ENCODE results near the gene FAM53B. TPM values are rescaled to one million over a fixed set of nuclear protein-coding genes. Genes with fewer than 3 reads are reported as not detected.
A peak's percentile ranks its signal among the peaks of the same experiment; 100 is the strongest.

The FAM53B gene
- total RNA-seq, 1 donor from 2014 or later = 18.5 TPM

GRCh38 chr10:124689911-124690498, 54.2 kb downstream of the FAM53B start:
- no peak for DNase-seq (ENCODE audit: low spot score)
- intact Hi-C loops (cut with DNase I) = loop anchor here (5.0 to 10.0 kb wide), 2 partner anchors 43 to 45 kb away; no protein-coding TSS in a partner anchor

GRCh38 chr10:124688889-124689670, 55.1 kb downstream of the FAM53B start:
- intact Hi-C loops (cut with DNase I) = loop anchor here (5.0 to 10.0 kb wide), 2 partner anchors 42 to 46 kb away; no protein-coding TSS in a partner anchor
- DNase-seq (ENCODE audit: low spot score) = no peak

- intact Hi-C loops (cut with DNase I) = loop anchor here (5.0 to 10.0 kb wide), 2 partner anchors 41 to 46 kb away; no protein-coding TSS in a partner anchor
- DNase-seq (ENCODE audit: low spot score) = no peak
These were observed 55.8 kb downstream of the FAM53B start for GRCh38 chr10:124688386-124688785.

- no peak for DNase-seq (ENCODE audit: low spot score)
- intact Hi-C loops (cut with DNase I) = loop anchor here (5.0 to 10.0 kb wide), 2 partner anchors 40 to 48 kb away; no protein-coding TSS in a partner anchor
These were observed 57.3 kb downstream of the FAM53B start for GRCh38 chr10:124686707-124687376.

- intact Hi-C loops (cut with DNase I) = loop anchor here (5.0 to 10.0 kb wide), 2 partner anchors 38 to 50 kb away; no protein-coding TSS in a partner anchor
- DNase-seq (ENCODE audit: low spot score) = peak; percentile 85
These were observed 58.9 kb downstream of the FAM53B start for GRCh38 chr10:124685261-124685660.

GRCh38 chr10:124683814-124684213, 60.4 kb downstream of the FAM53B start:
- no peak for DNase-seq (ENCODE audit: low spot score)
- intact Hi-C loops (cut with DNase I) = loop anchor here (10.0 kb wide), 1 partner anchor 51 kb away; no protein-coding TSS in a partner anchor

GRCh38 chr10:124681626-124682552, 62.3 kb downstream of the FAM53B start:
- DNase-seq (ENCODE audit: low spot score) = no peak
- intact Hi-C loops (cut with DNase I) = loop anchor here (10.0 kb wide), 1 partner anchor 53 kb away; no protein-coding TSS in a partner anchor

GRCh38 chr10:124681091-124681490, 63.1 kb downstream of the FAM53B start:
- intact Hi-C loops (cut with DNase I) = loop anchor here (10.0 kb wide), 1 partner anchor 54 kb away; no protein-coding TSS in a partner anchor
- no peak for DNase-seq (ENCODE audit: low spot score)

- DNase-seq (ENCODE audit: low spot score) = peak; percentile 91
These were observed 63.5 kb downstream of the FAM53B start for GRCh38 chr10:124680675-124681074.

GRCh38 chr10:124679401-124679800, 64.8 kb downstream of the FAM53B start:
- no peak for DNase-seq (ENCODE audit: low spot score)
- intact Hi-C loops (cut with DNase I) = no loop called here

More at GRCh38 chr10:124680675-124681074, 63.5 kb downstream of the FAM53B start:
- intact Hi-C loops (cut with DNase I) = loop anchor here (10.0 kb wide), 1 partner anchor 54 kb away; no protein-coding TSS in a partner anchor

- intact Hi-C loops (cut with DNase I) = no loop called here
- no peak for DNase-seq (ENCODE audit: low spot score)
These were observed 65.5 kb downstream of the FAM53B start for GRCh38 chr10:124678557-124679240.

GRCh38 chr10:124677749-124678556, 66.2 kb downstream of the FAM53B start:
- DNase-seq (ENCODE audit: low spot score) = no peak
- intact Hi-C loops (cut with DNase I) = no loop called here

GRCh38 chr10:124677293-124677699, 66.9 kb downstream of the FAM53B start:
- no peak for DNase-seq (ENCODE audit: low spot score)
- intact Hi-C loops (cut with DNase I) = no loop called here

- DNase-seq (ENCODE audit: low spot score) = no peak
- intact Hi-C loops (cut with DNase I) = no loop called here
These were observed 67.6 kb downstream of the FAM53B start for GRCh38 chr10:124676416-124677062.

- intact Hi-C loops (cut with DNase I) = no loop called here
- DNase-seq (ENCODE audit: low spot score) = no peak
These were observed 68.4 kb downstream of the FAM53B start for GRCh38 chr10:124675824-124676223.

GRCh38 chr10:124675261-124675660, 68.9 kb downstream of the FAM53B start:
- intact Hi-C loops (cut with DNase I) = no loop called here
- DNase-seq (ENCODE audit: low spot score) = no peak

GRCh38 chr10:124674768-124675222, 69.4 kb downstream of the FAM53B start:
- DNase-seq (ENCODE audit: low spot score) = no peak
- intact Hi-C loops (cut with DNase I) = no loop called here

All from cardiac septum (tissue), 1 donor.